MV-4-11 (cell line): ENCODE data around the gene CDC16.

Experiments
- DNase-seq: peaks from one replicate; lab custom pipeline; 2025; lab: John Stamatoyannopoulos, UW

The CDC16 gene

DNA sequence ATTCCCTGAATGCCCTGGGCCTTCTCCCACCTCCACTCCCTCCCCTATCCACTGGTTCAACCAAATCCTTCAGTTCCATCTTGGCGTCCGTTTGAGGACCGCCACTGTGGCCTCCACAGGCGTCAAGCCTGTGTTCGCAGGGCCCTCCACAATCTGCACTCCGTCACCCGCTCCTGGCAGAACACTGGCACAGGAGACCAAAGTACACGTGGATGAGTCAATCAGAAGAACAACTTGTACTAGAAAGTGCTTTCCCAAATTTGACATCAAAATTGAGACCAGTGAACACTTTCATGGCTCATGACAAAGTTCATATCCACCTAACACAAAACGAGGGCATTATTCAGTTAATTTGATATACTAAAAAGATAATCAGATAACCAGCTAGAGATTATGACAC is 6.5 kb upstream of the CDC16 start:
- no peak for DNase-seq

- DNase-seq, result peak; percentile 83
Measured at GRCh38 chr13:114229506-114229905, 5.2 kb upstream of the CDC16 start.

DNA sequence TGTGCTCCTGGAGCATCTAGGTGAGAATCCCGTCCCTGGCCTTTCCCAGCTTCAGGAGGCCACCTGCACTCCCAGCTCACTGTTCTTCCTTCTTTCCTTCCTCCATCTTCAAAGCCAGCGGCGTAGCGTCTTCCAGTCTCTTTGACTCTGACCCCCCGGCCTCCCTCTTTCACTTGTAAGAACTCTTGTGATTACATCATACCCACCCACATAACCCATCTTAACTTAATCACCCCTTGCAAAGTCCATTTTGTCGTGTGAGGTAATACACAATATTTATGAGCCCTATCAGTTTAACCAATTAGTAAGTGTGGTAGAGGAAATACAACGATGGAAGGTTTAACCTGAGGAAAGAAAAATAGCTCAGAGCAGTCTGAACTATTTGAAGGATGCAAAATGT is 4.6 kb upstream of the CDC16 start:
- DNase-seq, result peak; percentile 85

- no peak for DNase-seq
Measured at GRCh38 chr13:114230575-114230974, 4.1 kb upstream of the CDC16 start.

DNA sequence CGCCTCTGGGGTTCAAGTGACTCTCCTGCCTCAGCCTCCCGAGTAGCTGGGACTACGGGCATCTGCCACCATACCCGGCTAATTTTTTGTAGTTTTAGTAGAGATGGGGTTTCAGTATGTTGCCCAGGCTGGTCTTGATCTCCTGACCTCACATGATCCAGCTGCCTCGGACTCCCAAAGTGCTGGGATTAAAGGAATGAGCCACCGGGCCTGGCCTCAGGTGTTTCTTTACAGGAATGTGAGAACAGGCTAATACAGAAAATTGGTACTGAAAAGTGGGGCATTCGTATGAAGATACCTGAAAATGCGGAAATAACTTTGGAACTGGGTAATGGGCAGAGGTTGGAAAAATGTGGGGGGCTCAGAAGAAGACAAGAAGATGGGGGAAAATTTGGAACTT is 2.8 kb upstream of the CDC16 start:
- DNase-seq, result no peak

DNA sequence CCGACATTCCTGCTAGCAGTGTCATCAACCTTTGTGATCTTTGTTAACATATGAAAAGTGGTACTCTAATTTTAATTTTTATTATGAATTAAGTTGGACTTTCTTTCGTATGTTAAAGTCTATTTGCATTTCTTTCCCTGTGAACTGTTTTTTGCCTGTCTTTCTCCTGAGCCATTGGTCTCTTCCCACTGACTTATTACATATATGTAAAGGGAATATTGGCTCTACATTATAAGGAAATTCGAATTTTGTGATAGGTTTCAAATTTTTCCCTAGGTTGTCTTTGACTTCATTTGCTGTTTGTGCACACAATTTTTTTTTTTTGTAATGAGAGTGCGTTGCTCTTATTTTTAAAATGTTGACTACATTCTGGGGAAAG is 442 bp upstream of the CDC16 start:
- DNase-seq, result no peak

GRCh38 chr13:114235697-114236096 is 1.0 kb downstream of the CDC16 start:
- no peak for DNase-seq

DNA sequence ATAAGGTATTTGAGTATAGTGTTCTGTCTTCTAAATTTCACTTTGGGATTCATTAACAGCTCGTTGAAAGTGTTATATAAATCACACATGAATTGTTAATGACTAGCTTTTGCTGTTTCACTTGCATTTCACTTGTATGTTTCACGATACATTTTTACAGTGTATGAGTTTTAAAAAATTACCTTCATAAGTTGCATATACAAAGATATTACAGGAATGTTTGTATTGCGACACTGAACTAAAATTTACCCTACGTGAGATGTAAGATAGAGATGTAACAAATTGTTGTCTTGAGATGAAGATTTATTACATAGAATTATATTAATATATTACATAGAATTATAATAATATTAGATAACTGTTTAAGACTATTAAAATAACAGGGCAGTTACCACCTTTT is 1.5 kb downstream of the CDC16 start:
- DNase-seq, result no peak

DNA sequence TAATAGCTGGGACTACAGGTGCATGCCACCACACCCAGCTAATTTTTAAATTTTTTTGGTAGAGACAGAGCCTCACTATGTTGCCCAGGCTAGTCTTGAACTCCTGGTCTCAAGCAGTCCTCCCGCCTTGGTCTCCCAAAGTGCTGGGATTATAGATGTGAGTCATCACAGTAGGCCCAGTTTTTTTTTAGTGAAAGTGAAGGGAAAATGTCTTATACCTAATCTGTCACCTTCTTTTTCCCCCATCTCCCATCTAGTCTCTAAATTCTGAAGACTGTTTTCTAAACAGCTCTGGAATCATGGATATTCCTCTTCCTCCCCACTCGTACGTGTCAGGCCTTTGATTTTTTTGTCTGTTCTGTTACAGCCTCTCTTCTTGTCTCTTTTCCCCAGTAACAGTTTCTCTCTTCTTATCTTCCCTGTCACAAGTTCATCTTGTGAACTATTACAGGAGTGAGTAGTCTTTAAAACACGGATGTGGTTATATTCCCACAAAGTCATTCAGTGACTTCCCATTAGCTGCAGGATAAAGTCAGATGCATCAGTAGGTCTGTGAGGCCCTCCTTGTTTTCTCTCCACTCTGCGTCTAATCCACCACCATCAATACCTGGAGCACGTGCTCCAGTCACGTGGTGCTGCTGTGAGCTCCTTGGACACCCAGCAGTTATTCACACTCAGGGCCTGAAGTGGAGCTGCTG is 2.9 kb downstream of the CDC16 start:
- DNase-seq, result no peak

GRCh38 chr13:114241918-114242317 is 7.2 kb downstream of the CDC16 start:
- no peak for DNase-seq

DNA sequence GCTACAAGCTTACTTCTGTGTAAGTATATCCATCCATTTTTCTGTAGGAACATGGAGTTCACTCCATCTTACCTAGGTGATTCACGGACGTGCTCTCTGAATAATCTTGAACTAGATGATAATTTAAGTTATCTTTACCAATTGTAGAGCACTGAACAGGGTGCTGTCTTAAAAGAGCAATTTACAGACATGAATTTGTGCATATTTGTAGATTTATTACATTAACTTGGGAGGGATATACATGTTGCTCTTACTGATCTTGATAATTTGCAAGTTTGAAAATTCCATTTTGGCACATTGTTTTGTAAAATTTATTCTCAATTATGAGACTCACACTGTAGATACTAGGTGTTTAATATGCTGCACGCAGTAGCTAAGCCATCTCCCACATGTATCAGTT is 9.3 kb downstream of the CDC16 start:
- no peak for DNase-seq

DNA sequence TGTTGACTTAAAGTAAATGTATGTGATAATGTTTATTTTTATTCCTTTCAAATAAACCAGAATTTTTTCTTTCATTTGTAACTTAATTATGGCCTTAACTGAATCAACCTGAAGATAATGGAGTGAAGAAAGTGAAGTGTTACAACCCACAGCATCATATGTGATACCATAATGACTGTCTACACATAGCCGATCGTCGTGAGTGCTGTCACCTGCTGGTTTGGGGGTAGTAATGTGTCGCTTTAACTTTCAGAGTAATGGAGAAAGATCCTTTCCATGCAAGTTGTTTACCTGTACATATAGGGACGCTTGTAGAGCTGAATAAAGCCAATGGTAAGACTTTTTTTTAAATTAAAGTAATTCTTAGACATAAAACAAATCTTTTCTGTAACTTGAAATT is 9.9 kb downstream of the CDC16 start:
- DNase-seq, result no peak

DNA sequence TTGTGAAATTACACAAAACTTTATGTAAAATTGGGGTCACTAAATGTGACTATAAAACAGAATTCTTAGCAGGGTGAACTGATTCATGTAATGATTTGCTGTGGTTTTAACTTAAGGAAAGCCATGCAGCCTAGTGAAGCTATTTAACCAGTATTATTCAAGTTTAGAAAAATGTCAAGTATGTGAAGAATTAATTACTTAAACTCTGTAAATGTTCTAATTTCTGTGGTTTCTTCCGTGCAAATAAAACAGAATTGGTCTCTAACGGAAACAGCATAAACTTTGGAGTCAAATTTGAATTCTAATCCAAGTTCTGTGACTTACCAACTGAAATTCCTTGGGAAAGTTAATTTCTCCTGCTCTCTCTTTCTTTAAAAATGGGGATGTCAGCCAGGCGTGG is 13.3 kb downstream of the CDC16 start:
- DNase-seq, result no peak

DNA sequence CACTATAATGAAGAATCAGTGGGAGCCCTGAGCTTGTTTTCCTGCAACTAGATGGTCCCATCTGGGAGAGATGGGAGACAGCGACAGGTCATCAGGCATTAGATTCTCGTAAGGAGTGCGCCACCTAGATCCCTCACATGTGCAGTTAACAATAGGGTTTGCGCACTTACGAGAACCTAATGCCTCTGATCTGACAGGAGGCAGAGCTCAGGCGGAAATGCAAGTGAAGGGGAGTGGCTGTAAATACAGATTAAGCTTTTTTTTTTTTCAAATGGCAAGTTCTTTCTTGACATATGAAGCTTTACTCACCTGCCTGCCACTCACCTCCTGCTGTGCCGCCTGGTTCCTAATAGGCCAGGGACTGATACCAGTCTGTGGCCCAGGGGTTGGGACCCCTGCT is 14.4 kb downstream of the CDC16 start:
- DNase-seq, result no peak

GRCh38 chr13:114251639-114252440 is 17.1 kb downstream of the CDC16 start:
- DNase-seq, result peak; percentile 9

GRCh38 chr13:114256547-114256946 is 21.9 kb downstream of the CDC16 start:
- peak; percentile 59 for DNase-seq

DNA sequence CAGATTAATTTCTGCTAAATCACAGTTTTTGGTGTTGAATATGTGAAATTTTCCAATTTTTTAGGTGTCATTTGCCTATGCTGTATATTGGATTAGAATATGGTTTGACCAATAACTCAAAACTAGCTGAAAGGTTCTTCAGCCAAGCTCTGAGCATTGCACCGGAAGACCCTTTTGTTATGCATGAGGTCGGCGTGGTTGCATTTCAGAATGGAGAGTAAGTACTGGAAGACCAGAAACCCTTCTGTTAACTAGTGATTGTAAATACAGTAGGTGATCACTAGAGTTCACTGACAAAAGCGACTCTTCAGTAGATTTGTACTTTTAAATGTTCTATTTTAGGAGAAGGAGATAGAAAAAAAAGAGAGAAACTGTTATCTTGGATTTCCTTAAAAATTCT is 22.3 kb downstream of the CDC16 start:
- DNase-seq, result no peak

- DNase-seq, result no peak
Measured at GRCh38 chr13:114258589-114258988, 23.9 kb downstream of the CDC16 start.

DNA sequence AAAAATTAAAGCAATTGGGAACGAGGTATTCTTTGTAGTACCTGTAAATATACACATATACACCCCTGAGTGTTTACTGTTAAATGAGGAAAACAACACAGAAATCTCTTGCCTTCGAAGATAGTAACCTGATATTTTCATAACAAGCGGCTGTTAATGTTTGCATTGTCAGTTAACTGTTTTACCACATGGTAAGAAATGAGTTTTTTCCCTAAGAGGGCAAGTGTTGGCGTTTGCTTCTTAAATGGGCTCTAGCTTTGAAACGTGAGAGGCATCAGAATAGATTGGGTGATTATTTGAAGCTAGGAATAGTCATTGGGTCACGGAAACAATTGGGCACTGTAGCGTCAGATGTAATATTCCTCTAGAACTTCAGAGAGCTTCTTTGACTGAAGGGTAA is 24.7 kb downstream of the CDC16 start:
- DNase-seq, result no peak

- DNase-seq, result no peak
Measured at GRCh38 chr13:114259974-114260373, 25.3 kb downstream of the CDC16 start.

DNA sequence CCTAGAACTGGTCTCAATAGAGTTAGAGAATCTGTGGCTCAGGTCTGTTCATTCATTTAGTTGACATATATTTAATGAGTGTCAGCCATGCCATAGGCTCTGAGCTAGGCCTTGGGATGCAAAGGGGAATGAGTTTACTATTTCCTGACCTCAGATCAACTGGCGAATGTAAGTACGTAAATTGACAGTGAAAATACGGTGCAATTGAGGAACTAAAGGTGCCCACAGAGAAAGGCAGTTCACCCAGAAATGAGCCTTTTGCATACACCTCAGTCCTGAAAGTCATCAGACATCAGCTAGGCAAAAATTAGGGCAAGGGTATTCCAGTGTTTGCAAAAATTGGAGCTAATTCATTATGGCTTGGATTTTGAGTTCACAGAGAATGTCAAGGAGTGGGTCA is 26.1 kb downstream of the CDC16 start:
- no peak for DNase-seq

- DNase-seq, result no peak
Measured at GRCh38 chr13:114261328-114261965, 26.8 kb downstream of the CDC16 start.

DNA sequence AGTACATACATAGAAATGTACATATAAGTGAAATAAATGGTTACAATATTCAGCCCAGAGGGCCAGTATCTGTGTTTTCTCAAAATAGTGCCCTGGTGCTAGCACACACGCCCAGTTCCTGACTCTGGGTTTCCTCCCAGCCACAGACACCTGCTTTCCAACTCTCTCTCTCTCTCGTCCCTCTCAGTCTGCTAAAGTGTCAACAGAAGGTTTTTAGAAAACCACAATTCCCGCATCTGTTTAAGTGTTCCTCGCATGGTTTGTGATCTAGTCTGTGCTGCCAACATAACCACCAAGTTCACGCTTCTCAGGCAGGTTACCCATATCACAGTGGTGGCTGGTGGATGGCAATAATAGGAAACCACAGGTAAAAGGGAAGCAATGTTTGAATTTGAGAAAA is 28.9 kb downstream of the CDC16 start:
- peak; percentile 38 for DNase-seq
